SK-N-SH (cell line): ENCODE results near the gene ZFHX3.

ENCODE experiments used
- CTCF ChIP-seq: fragments of 200-600 bp; sonication (generic); IDR thresholded peaks from 2 replicates; pipeline ENCODE4 v1.6.1; 2017; ENCODE audit warnings: antibody characterized with exemption, mild to moderate bottlenecking, moderate library complexity
- EP300 ChIP-seq, 2 experiments: IDR thresholded peaks; 2 replicates each; pipeline versions ENCODE4 v1.4.0 to v1.6.1; 2012; ENCODE audit warnings: borderline replicate concordance in 1 of 2, low read depth in 1 of 2, low read length in 1 of 2
- JUND ChIP-seq: IDR thresholded peaks from 2 replicates; pipeline ENCODE4 v1.4.0; 2012

GRCh38 chr16:72837846-72838585 is 209.9 kb downstream of the ZFHX3 start:
- TF ChIP-seq EP300 (IDR thresholded peaks at IDR 0.05; ENCODE audit: borderline replicate concordance in 1 of 2, low read depth in 1 of 2, low read length in 1 of 2) (no peak), CTCF (no peak), JUND (no peak)
